MM.1S (cell line): ENCODE data around the gene PCCA.

Experiments used
- DNase-seq: peaks from one replicate; pipeline ENCODE4 v3.0.0-alpha.2; 2015
- H2AFZ ChIP-seq: fragments of 300-600 bp; sonication (generic); 2 replicates; pipeline ENCODE4 v1.6.0; 2016; ENCODE audit warnings: antibody characterized with exemption, low read length
- H3F3A ChIP-seq: fragments of 300-600 bp; sonication (generic); 2 replicates; pipeline ENCODE4 v1.6.1; 2016; ENCODE audit warnings: mild to moderate bottlenecking, antibody characterized with exemption, low read length, moderate library complexity, mixed read lengths; ENCODE audit not compliant: insufficient read depth
- H3K27ac ChIP-seq: fragments of 300-600 bp; sonication (generic); 2 replicates; pipeline ENCODE4 v1.5.1; 2016; ENCODE audit warnings: mild to moderate bottlenecking, low read length
- H3K27me3 ChIP-seq: fragments of 300-600 bp; sonication (generic); replicated peaks from 2 replicates; pipeline ENCODE4 v1.6.0; 2016; ENCODE audit warnings: low read length; ENCODE audit not compliant: insufficient read depth
- H3K36me3 ChIP-seq: fragments of 300-600 bp; sonication (generic); replicated peaks from 2 replicates; pipeline ENCODE4 v1.6.1; 2016; ENCODE audit warnings: mild to moderate bottlenecking, low read length, mixed read lengths; ENCODE audit not compliant: insufficient read depth
- H3K4me1 ChIP-seq: fragments of 300-600 bp; sonication (generic); 2 replicates; pipeline ENCODE4 v1.6.1; 2016; ENCODE audit warnings: low read length, mixed read lengths
- H3K4me2 ChIP-seq: fragments of 300-600 bp; sonication (generic); 2 replicates; pipeline ENCODE4 v1.6.0; 2016; ENCODE audit warnings: low read depth, low read length
- H3K4me3 ChIP-seq: fragments of 300-600 bp; sonication (generic); 2 replicates; pipeline ENCODE4 v1.5.1; 2016; ENCODE audit warnings: low read length, mixed read lengths
- H3K79me2 ChIP-seq: fragments of 300-600 bp; sonication (generic); 2 replicates; pipeline ENCODE4 v1.6.1; 2016; ENCODE audit warnings: mixed run types, low read length, mixed read lengths
- H3K9ac ChIP-seq: fragments of 300-600 bp; sonication (generic); 2 replicates; pipeline ENCODE4 v1.6.1; 2016; ENCODE audit warnings: low read length, mixed read lengths
- H3K9me2 ChIP-seq: fragments of 300-600 bp; sonication (generic); replicated peaks from 2 replicates; pipeline ENCODE4 v1.6.1; 2016; ENCODE audit warnings: mild to moderate bottlenecking, low read length, mixed read lengths; ENCODE audit not compliant: insufficient read depth
- H3K9me3 ChIP-seq: fragments of 300-600 bp; sonication (generic); replicated peaks from 2 replicates; pipeline ENCODE4 v1.6.1; 2016; ENCODE audit warnings: mild to moderate bottlenecking, low read length, mixed read lengths; ENCODE audit not compliant: insufficient read depth
- H4K20me1 ChIP-seq: fragments of 300-600 bp; sonication (generic); 2 replicates; pipeline ENCODE4 v1.6.1; 2016; ENCODE audit warnings: mild to moderate bottlenecking, low read length, moderate library complexity, mixed read lengths; ENCODE audit not compliant: insufficient read depth
- CTCF ChIP-seq: fragments of 300-600 bp; sonication (generic); IDR thresholded peaks from 2 replicates; pipeline ENCODE4 v1.5.1; 2016; ENCODE audit warnings: antibody characterized with exemption, low read length, mixed read lengths
- EZH2 ChIP-seq: fragments of 300-600 bp; sonication (generic); optimal IDR thresholded peaks from 2 replicates; pipeline ENCODE3; 2017; ENCODE audit warnings: low read depth, mild to moderate bottlenecking, antibody characterized with exemption, low read length, mixed read lengths
- EZH2phosphoT487 ChIP-seq: fragments of 300-600 bp; sonication (generic); IDR thresholded peaks from 2 replicates; pipeline ENCODE4 v1.6.1; 2018; ENCODE audit warnings: antibody characterized with exemption, low read length

Gene PCCA

DNA sequence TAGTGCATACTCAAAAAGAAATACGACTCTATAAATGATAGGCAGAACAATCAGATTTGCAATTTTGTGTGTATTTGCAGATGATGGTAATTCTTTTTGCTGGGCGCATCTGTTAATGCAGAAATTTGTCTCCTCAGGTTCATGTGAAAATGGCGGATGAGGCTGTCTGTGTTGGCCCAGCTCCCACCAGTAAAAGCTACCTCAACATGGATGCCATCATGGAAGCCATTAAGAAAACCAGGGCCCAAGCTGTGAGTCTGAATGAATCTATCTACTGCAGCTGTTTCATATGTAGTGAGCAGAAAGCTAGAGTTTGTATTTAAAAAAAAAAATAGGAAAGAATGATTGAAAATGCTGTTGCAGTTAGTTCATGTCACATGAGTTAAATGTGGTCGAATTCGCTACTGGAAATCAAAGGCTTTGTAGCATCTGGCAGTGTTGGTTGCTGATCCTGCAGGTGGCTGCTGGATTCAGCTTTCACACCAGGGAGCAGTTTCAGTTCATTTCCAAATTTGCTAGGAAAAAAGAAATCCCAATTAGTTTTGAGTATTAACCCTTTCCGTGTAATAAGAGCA lies 66.0 kb downstream of the PCCA start:
- Histone ChIP-seq H3K4me2 (no peak overlapping the region), H3K4me3 (no peak overlapping the region), H2AFZ (no peak overlapping the region), H4K20me1 (no peaks in the 10 kb centered on the region), H3F3A (no peaks in the 10 kb centered on the region), H3K9me2 (no peaks in the 10 kb centered on the region), H3K27me3 (no peaks in the 10 kb centered on the region), H3K36me3 (no peaks in the 10 kb centered on the region), H3K4me1 (no peaks in the 10 kb centered on the region), H3K79me2 (no peaks in the 10 kb centered on the region), H3K27ac (no peak overlapping the region), H3K9ac (no peak overlapping the region), H3K9me3 (no peaks in the 10 kb centered on the region)
- TF ChIP-seq EZH2phosphoT487 (no peak), CTCF (no peak), EZH2 (no peak)
- no peak for DNase-seq

DNA sequence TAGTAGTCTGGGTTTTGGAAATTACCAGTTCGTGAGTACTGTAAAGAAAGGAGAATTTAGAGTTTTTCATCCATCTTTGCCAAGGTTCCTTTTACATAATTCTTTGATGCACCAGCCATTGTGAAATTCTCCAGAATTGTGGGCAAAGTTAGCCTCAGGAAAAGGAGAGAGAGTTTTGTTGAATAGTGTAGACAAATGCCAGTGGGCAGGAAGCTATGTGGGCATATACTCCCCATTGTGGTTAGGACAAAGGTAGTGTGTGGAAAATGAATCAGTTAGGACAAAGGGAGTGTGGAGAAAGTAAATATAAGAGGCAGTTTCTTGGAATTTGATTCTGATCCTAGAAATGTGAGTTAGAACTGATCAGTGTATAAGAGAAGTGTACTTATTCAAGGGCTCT lies 67.9 kb downstream of the PCCA start:
- Histone ChIP-seq H4K20me1 (no peaks in the 10 kb centered on the region), H2AFZ (no peak overlapping the region), H3K27me3 (no peaks in the 10 kb centered on the region), H3K4me1 (no peaks in the 10 kb centered on the region), H3K4me2 (no peak overlapping the region), H3K9me3 (no peaks in the 10 kb centered on the region), H3K79me2 (no peaks in the 10 kb centered on the region), H3K9ac (no peak overlapping the region), H3K27ac (no peak overlapping the region), H3K9me2 (no peaks in the 10 kb centered on the region), H3K4me3 (no peak overlapping the region), H3F3A (no peaks in the 10 kb centered on the region), H3K36me3 (no peaks in the 10 kb centered on the region)
- TF ChIP-seq CTCF (no peak), EZH2phosphoT487 (no peak), EZH2 (no peak)
- no peak for DNase-seq

DNA sequence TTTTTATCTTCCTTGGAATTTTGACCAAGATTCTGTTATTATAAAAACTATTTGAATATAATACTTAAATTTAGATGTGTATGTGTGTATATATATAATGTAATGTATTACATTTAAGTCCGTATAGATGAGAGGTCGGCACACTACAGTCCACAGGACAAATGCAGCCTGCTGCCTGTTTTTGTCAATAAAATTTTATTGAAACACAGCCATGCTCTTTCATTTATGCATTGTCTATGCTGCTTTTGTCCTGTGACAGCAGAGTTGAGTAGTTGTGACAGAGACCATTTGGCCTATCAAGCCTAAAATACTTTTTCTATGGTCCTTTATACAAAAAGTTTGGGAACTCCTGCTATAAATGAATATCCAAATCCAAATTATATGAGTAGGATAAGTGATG lies 69.7 kb downstream of the PCCA start:
- H2AFZ ChIP-seq: no peak overlapping the region
- no peaks in the 10 kb centered on the region for H3K9me2 ChIP-seq
- H4K20me1 ChIP-seq: no peaks in the 10 kb centered on the region
- no peaks in the 10 kb centered on the region for H3F3A ChIP-seq
- H3K27me3 ChIP-seq: no peaks in the 10 kb centered on the region
- TF ChIP-seq EZH2 (no peak), EZH2phosphoT487 (no peak), CTCF (no peak)
- H3K9me3 ChIP-seq: no peaks in the 10 kb centered on the region
- no peak overlapping the region for H3K4me3 ChIP-seq
- H3K4me2 ChIP-seq: no peak overlapping the region
- DNase-seq: no peak
- no peaks in the 10 kb centered on the region for H3K36me3 ChIP-seq
- H3K9ac ChIP-seq: no peak overlapping the region
- no peaks in the 10 kb centered on the region for H3K4me1 ChIP-seq
- no peak overlapping the region for H3K27ac ChIP-seq
- H3K79me2 ChIP-seq: no peaks in the 10 kb centered on the region
